SK-N-SH (cell line): Measurements from ENCODE around the gene ADCY9. TPM values are rescaled to one million over a fixed set of nuclear protein-coding genes. Genes with fewer than 3 reads are reported as not detected.

Experiments used
- CTCF ChIA-PET: fragments of 300-600, 350-600 bp; formaldehyde crosslinking; extraction: SDS; loops from one replicate; lab custom pipeline; 2021; lab: Yijun Ruan, JAX
- POLR2A ChIA-PET: fragments of 350-600 bp; sonication (Branson Sonifier 250); formaldehyde crosslinking; extraction: SDS; loops from one replicate; lab custom pipeline; 2020; ENCODE audit warnings: antibody characterized with exemption, inconsistent platforms; lab: Yijun Ruan, JAX
- DNase-seq: peaks from one replicate; pipeline ENCODE4 v3.0.0; 2012
- H2AFZ ChIP-seq: fragments of 200-600 bp; sonication (generic); 2 replicates; pipeline ENCODE4 v1.8.1; 2016; ENCODE audit warnings: antibody characterized with exemption, mild to moderate bottlenecking, low read depth
- H3F3A ChIP-seq: fragments of 200-600 bp; sonication (generic); replicated peaks from 2 replicates; pipeline ENCODE3; 2016; ENCODE audit warnings: antibody characterized with exemption, mild to moderate bottlenecking; ENCODE audit not compliant: insufficient read depth
- H3K27ac ChIP-seq, 2 experiments: fragments of 200-500 bp in 1 of 2; fragments of 200-600 bp in 1 of 2; sonication (Bioruptor generic) in 1 of 2; sonication (generic), shearing (Covaris generic) in 1 of 2; 2 replicates each; pipeline versions ENCODE4 v1.5.1 to v1.6.1; 2014 to 2016; ENCODE audit warnings: low read depth in 2 of 2, inconsistent platforms in 1 of 2, low read length in 1 of 2, mild to moderate bottlenecking in 1 of 2, mixed read lengths in 1 of 2
- H3K27me3 ChIP-seq: fragments of 200-600 bp; sonication (generic), shearing (Covaris generic); 2 replicates; pipeline ENCODE4 v1.6.1; 2016; ENCODE audit warnings: mixed run types; ENCODE audit not compliant: insufficient read depth
- H3K36me3 ChIP-seq, 2 experiments: fragments of 200-500 bp in 1 of 2; fragments of 200-600 bp in 1 of 2; sonication (Bioruptor generic) in 1 of 2; sonication (generic) in 1 of 2; replicated peaks in 1 of 2; 2 replicates each; pipeline versions ENCODE3 to v1.5.1; 2014 to 2016; ENCODE audit warnings: low read length in 1 of 2, mild to moderate bottlenecking in 1 of 2; ENCODE audit not compliant: insufficient read depth in 2 of 2, control insufficient read depth in 1 of 2
- H3K4me1 ChIP-seq, 2 experiments: fragments of 200-500 bp in 1 of 2; fragments of 200-600 bp in 1 of 2; sonication (Bioruptor generic) in 1 of 2; sonication (generic), shearing (Covaris generic) in 1 of 2; 2 replicates each; pipeline versions ENCODE4 v1.5.1 to v1.6.1; 2014 to 2016; ENCODE audit warnings: low read depth in 1 of 2, low read length in 1 of 2, mixed run types in 1 of 2; ENCODE audit not compliant: insufficient read depth in 2 of 2, control insufficient read depth in 1 of 2
- H3K4me2 ChIP-seq: fragments of 200-600 bp; sonication (generic), shearing (Covaris generic); 2 replicates; pipeline ENCODE4 v1.6.1; 2017; ENCODE audit warnings: mixed run types
- H3K4me3 ChIP-seq, 2 experiments: fragments of 200-500 bp in 1 of 2; fragments of 200-600 bp in 1 of 2; sonication (Bioruptor generic) in 1 of 2; sonication (generic), shearing (Covaris generic) in 1 of 2; 2 replicates each; pipeline versions ENCODE4 v1.5.1 to v1.8.1; 2014 to 2016; ENCODE audit warnings: low read depth in 2 of 2, inconsistent platforms in 1 of 2, low read length in 1 of 2, mild to moderate bottlenecking in 1 of 2, mixed read lengths in 1 of 2, moderate library complexity in 1 of 2
- H3K79me2 ChIP-seq: fragments of 200-600 bp; sonication (generic); 2 replicates; pipeline ENCODE4 v1.8.1; 2017; ENCODE audit warnings: mild to moderate bottlenecking; ENCODE audit not compliant: insufficient read depth
- H3K9ac ChIP-seq: fragments of 200-600 bp; sonication (generic); 2 replicates; pipeline ENCODE4 v1.6.1; 2017; ENCODE audit warnings: mixed run types
- H3K9me2 ChIP-seq: fragments of 200-600 bp; sonication (generic); 2 replicates; pipeline ENCODE4 v1.6.1; 2017; ENCODE audit warnings: mixed run types
- H3K9me3 ChIP-seq: fragments of 200-600 bp; sonication (generic); 2 replicates; pipeline ENCODE4 v1.6.1; 2017; ENCODE audit warnings: mixed run types, mild to moderate bottlenecking, moderate library complexity
- H4K20me1 ChIP-seq: fragments of 200-600 bp; sonication (generic); 2 replicates; pipeline ENCODE4 v1.6.1; 2017; ENCODE audit warnings: mild to moderate bottlenecking, mixed run types; ENCODE audit not compliant: insufficient read depth
- ELF1 ChIP-seq: IDR thresholded peaks from 2 replicates; pipeline ENCODE4 v1.4.0; 2012
- FOSL2 ChIP-seq: IDR thresholded peaks from 2 replicates; pipeline ENCODE4 v1.4.0; 2012; ENCODE audit warnings: low read depth, mild to moderate bottlenecking, moderate library complexity, borderline replicate concordance
- GABPA ChIP-seq: IDR thresholded peaks from 2 replicates; pipeline ENCODE4 v1.4.0; 2012; ENCODE audit warnings: low read depth, mild to moderate bottlenecking
- GATA2 ChIP-seq: sonication (generic); formaldehyde crosslinking; IDR thresholded peaks from 2 replicates; pipeline ENCODE4 v1.5.0; 2020; ENCODE audit warnings: mild to moderate bottlenecking, missing genetic modification reagents
- MEF2A ChIP-seq: IDR thresholded peaks from 2 replicates; pipeline ENCODE4 v1.4.0; 2012; ENCODE audit warnings: low read depth, borderline replicate concordance
- NRF1 ChIP-seq: IDR thresholded peaks from 2 replicates; pipeline ENCODE4 v1.6.1; 2012; ENCODE audit warnings: low read depth, mild to moderate bottlenecking, low read length
- PBX3 ChIP-seq: IDR thresholded peaks from 2 replicates; pipeline ENCODE4; 2012
- SIN3A ChIP-seq: IDR thresholded peaks from 2 replicates; pipeline ENCODE4 v1.6.1; 2012; ENCODE audit warnings: low read depth, mild to moderate bottlenecking, low read length, moderate library complexity, borderline replicate concordance
- SMC3 ChIP-seq: IDR thresholded peaks from 2 replicates; pipeline ENCODE4 v1.6.1; 2012; ENCODE audit warnings: low read depth, low read length, improper control_type of control experiment
- TAF1 ChIP-seq: IDR thresholded peaks from 2 replicates; pipeline ENCODE4 v1.6.1; 2012; ENCODE audit warnings: low read depth, mild to moderate bottlenecking, low read length, moderate library complexity, borderline replicate concordance
- YY1 ChIP-seq: IDR thresholded peaks from 2 replicates; pipeline ENCODE4 v1.4.0; 2012; ENCODE audit warnings: low read depth, mild to moderate bottlenecking
- WGBS: methylation state at CpG from one replicate; pipeline ENCODE4 v1.1.6; 2017; ENCODE audit warnings: low lambda C conversion rate; 5-methylcytosine and 5-hydroxymethylcytosine counted together
- polyA plus RNA-seq, 3 experiments: library from polyadenylated mRNA; depleted of rRNA; stranded (reverse); fragments of >200 nt; gene quantifications; 2 replicates each; pipeline ENCODE4 v1.2.3, GENCODE V29; 2012
- TF ChIP-seq, protein P1 (sequence below): fragments of 200-600 bp; sonication (generic); IDR thresholded peaks from 2 replicates; pipeline ENCODE4 v1.6.1; 2017; ENCODE audit warnings: antibody characterized with exemption, mild to moderate bottlenecking, moderate library complexity
- TF ChIP-seq, protein P2 (sequence below): IDR thresholded peaks from 2 replicates; pipeline ENCODE4 v1.4.0; 2012; ENCODE audit warnings: low read depth

ADCY9 gene
- polyA plus RNA-seq, 1 of the 3 experiments (the other 2 are of a cell fraction): 5.2 TPM

GRCh38 chr16:3937066-3937875 lies 179.0 kb downstream of the ADCY9 start:
- ChIA-PET CTCF (interaction anchor here (0.6 to 4.9 kb wide), 7 partner anchors 11 to 393 kb away, joined by 3 to 34 read pairs (median 12); no protein-coding TSS in a partner anchor), POLR2A (no interaction called here)
- H3K4me3 ChIP-seq: no peak overlapping the region
- H3K9me2 ChIP-seq: no peaks in the 10 kb centered on the region
- no peak overlapping the region for H3K9ac ChIP-seq
- no peak overlapping the region for H3K4me2 ChIP-seq
- H3K36me3 ChIP-seq: no peaks in the 10 kb centered on the region
- H4K20me1 ChIP-seq: no peaks in the 10 kb centered on the region
- TF ChIP-seq YY1 (no peak), PBX3 (no peak), TAF1 (no peak)
- TF ChIP-seq, protein P1, sequence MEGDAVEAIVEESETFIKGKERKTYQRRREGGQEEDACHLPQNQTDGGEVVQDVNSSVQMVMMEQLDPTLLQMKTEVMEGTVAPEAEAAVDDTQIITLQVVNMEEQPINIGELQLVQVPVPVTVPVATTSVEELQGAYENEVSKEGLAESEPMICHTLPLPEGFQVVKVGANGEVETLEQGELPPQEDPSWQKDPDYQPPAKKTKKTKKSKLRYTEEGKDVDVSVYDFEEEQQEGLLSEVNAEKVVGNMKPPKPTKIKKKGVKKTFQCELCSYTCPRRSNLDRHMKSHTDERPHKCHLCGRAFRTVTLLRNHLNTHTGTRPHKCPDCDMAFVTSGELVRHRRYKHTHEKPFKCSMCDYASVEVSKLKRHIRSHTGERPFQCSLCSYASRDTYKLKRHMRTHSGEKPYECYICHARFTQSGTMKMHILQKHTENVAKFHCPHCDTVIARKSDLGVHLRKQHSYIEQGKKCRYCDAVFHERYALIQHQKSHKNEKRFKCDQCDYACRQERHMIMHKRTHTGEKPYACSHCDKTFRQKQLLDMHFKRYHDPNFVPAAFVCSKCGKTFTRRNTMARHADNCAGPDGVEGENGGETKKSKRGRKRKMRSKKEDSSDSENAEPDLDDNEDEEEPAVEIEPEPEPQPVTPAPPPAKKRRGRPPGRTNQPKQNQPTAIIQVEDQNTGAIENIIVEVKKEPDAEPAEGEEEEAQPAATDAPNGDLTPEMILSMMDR: no peak
- no peaks in the 10 kb centered on the region for H3K79me2 ChIP-seq
- no peak overlapping the region for H2AFZ ChIP-seq
- DNase-seq: no peak
- WGBS: 89% methylated on average over 11 of the region's 13 CpGs
- no peak overlapping the region for H3K27ac ChIP-seq
- no peaks in the 10 kb centered on the region for H3K27me3 ChIP-seq
- no peaks in the 10 kb centered on the region for H3K9me3 ChIP-seq
- H3F3A ChIP-seq: no peaks in the 10 kb centered on the region
- H3K4me1 ChIP-seq: peaks cover 0 to 2% of the 10 kb centered on the region in 2 experiments; a peak in 1 of 4 replicates

- Histone ChIP-seq H3K9ac (no peak overlapping the region), H2AFZ (no peak overlapping the region), H3K27me3 (no peaks in the 10 kb centered on the region), H3K4me1 (peaks cover 0 to 2% of the 10 kb centered on the region in 2 experiments; a peak in 1 of 4 replicates), H3K9me2 (no peaks in the 10 kb centered on the region), H3K36me3 (no peaks in the 10 kb centered on the region), H3K4me2 (no peak overlapping the region), H3K4me3 (no peak overlapping the region), H3K79me2 (no peaks in the 10 kb centered on the region), H4K20me1 (no peaks in the 10 kb centered on the region), H3K9me3 (no peaks in the 10 kb centered on the region), H3K27ac (no peak overlapping the region), H3F3A (no peaks in the 10 kb centered on the region)
- no peak for TF ChIP-seq GABPA
- no peak for TF ChIP-seq SMC3
- no peak for TF ChIP-seq ELF1
- no peak for TF ChIP-seq FOSL2
- no peak for TF ChIP-seq SIN3A
- no peak for TF ChIP-seq GATA2
- TF ChIP-seq MEF2A: no peak
- TF ChIP-seq, protein P2, sequence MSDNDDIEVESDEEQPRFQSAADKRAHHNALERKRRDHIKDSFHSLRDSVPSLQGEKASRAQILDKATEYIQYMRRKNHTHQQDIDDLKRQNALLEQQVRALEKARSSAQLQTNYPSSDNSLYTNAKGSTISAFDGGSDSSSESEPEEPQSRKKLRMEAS: no peak
- TF ChIP-seq TAF1: no peak
- TF ChIP-seq NRF1: no peak
- TF ChIP-seq PBX3: no peak
- ChIA-PET POLR2A (no interaction called here), CTCF (no interaction called here)
- WGBS: 83% methylated on average over 2 of the region's 4 CpGs
- DNase-seq: no peak
Observed at GRCh38 chr16:3935921-3936320, 180.3 kb downstream of the ADCY9 start.
